Tibial nerve (tissue), 3 donors: ENCODE data around the gene DNAJC4.

ENCODE experiments used
- POLR2A ChIP-seq, 2 donors: fragments of 450-650 bp; IDR thresholded peaks; one replicate each; pipeline ENCODE4 v1.6.1; 2017; ENCODE audit warnings: antibody characterized with exemption in 2 of 2, mild to moderate bottlenecking in 2 of 2, moderate library complexity in 2 of 2
- TF ChIP-seq, protein P1 (sequence below), 5 experiments: fragments of 200-600 bp in 3 of 5; fragments of 450-650 bp in 2 of 5; sonication (generic) in 3 of 5; IDR thresholded peaks; one replicate each; pipeline ENCODE4 v1.5.1; 2016 to 2019; ENCODE audit warnings: antibody characterized with exemption in 5 of 5, mild to moderate bottlenecking in 3 of 5, moderate library complexity in 2 of 5

DNA sequence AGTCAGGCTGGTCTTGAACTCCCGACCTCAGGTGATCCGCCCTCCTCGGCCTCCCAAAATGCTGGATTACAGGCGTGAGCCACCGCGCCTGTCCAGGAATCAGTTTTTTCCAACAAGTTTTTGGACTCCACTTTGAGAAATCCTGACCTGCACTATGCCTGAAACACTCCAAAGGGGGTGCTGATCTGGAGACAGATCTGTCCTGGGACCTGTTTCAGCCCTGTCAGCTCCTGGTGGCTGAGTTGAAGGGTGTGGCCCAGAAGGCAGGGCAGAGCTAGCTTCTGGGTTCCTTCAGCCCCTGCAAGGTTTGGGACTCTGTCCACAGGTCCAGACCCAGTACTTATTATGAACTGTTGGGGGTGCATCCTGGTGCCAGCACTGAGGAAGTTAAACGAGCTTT, 1.2 kb downstream of the DNAJC4 start:
- TF ChIP-seq POLR2A (IDR thresholded peaks at IDR 0.05) = no peak
- TF ChIP-seq, protein P1, sequence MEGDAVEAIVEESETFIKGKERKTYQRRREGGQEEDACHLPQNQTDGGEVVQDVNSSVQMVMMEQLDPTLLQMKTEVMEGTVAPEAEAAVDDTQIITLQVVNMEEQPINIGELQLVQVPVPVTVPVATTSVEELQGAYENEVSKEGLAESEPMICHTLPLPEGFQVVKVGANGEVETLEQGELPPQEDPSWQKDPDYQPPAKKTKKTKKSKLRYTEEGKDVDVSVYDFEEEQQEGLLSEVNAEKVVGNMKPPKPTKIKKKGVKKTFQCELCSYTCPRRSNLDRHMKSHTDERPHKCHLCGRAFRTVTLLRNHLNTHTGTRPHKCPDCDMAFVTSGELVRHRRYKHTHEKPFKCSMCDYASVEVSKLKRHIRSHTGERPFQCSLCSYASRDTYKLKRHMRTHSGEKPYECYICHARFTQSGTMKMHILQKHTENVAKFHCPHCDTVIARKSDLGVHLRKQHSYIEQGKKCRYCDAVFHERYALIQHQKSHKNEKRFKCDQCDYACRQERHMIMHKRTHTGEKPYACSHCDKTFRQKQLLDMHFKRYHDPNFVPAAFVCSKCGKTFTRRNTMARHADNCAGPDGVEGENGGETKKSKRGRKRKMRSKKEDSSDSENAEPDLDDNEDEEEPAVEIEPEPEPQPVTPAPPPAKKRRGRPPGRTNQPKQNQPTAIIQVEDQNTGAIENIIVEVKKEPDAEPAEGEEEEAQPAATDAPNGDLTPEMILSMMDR (IDR thresholded peaks at IDR 0.05) = no peak
